ENCODE results near the gene LRRC9.
"Not testable (repeated sequence)": the region's sequence is repeated elsewhere in the genome, so short reads cannot be mapped to it uniquely, and the experiment has no call there.

LRRC9 gene

GRCh38 chr14:59919570-59920377, at the start of gene LRRC9:
LRRC9 (plus strand) TSS chr14:59920144.
- DNase-seq, result peak; percentile 57

GRCh38 chr14:59870277-59871165, 49.4 kb upstream of the LRRC9 start, which contains the start of gene RTN1:
RTN1 (minus strand) TSS chr14:59870776; CDS start chr14:59870630, 146 bp downstream.
- peak; percentile 61 for DNase-seq

GRCh38 chr14:59871166-59871495, 48.8 kb upstream of the LRRC9 start:
- DNase-seq, result no peak

GRCh38 chr14:59882957-59883356, 37.0 kb upstream of the LRRC9 start:
- no peak for DNase-seq

GRCh38 chr14:59890676-59891075, 29.3 kb upstream of the LRRC9 start:
- DNase-seq, result no peak

- no peak for DNase-seq
Observed at GRCh38 chr14:59895721-59896120, 24.2 kb upstream of the LRRC9 start.

- no peak for DNase-seq
Observed at GRCh38 chr14:59897757-59898383, 22.1 kb upstream of the LRRC9 start.

GRCh38 chr14:59900556-59900955, 19.4 kb upstream of the LRRC9 start:
- no peak for DNase-seq

GRCh38 chr14:59904184-59904583, 15.8 kb upstream of the LRRC9 start:
- no peak for DNase-seq

- DNase-seq, result no peak
Observed at GRCh38 chr14:59905188-59905587, 14.8 kb upstream of the LRRC9 start.

- DNase-seq, result no peak
Observed at GRCh38 chr14:59912443-59912842, 7.5 kb upstream of the LRRC9 start.

GRCh38 chr14:59913187-59913586, 6.8 kb upstream of the LRRC9 start:
- DNase-seq, result no peak

GRCh38 chr14:59918824-59919569, 947 bp upstream of the LRRC9 start:
- peak; percentile 52 for DNase-seq

GRCh38 chr14:59920378-59920683, 387 bp downstream of the LRRC9 start:
- no peak for DNase-seq

GRCh38 chr14:59925797-59926196, 5.9 kb downstream of the LRRC9 start:
- DNase-seq, result no peak

GRCh38 chr14:59926534-59926933, 6.6 kb downstream of the LRRC9 start:
- DNase-seq, result no peak

- no peak for DNase-seq
Observed at GRCh38 chr14:59931237-59931636, 11.3 kb downstream of the LRRC9 start.

GRCh38 chr14:59936145-59936544, 16.2 kb downstream of the LRRC9 start:
- no peak for DNase-seq

GRCh38 chr14:59939828-59940227, 19.9 kb downstream of the LRRC9 start:
- no peak for DNase-seq

- not testable (repeated sequence) for DNase-seq
Observed at GRCh38 chr14:59942296-59942862, 22.4 kb downstream of the LRRC9 start.

- no peak for DNase-seq
Observed at GRCh38 chr14:59944909-59945308, 25.0 kb downstream of the LRRC9 start.

- DNase-seq, result not testable (repeated sequence)
Observed at GRCh38 chr14:59952141-59952540, 32.2 kb downstream of the LRRC9 start.

GRCh38 chr14:59957890-59958289, 37.9 kb downstream of the LRRC9 start:
- not testable (repeated sequence) for DNase-seq

All from activated CD8-positive, alpha-beta memory T cell treated with anti-CD3 and anti-CD28 coated beads, Interleukin-2, amount 50 U/mL, for 48 hours (primary cell).